Inflammatory macrophage treated with lipopolysaccharide for 1 hour (primary cell): Measurements from ENCODE around the gene NUP107.
"Not testable (repeated sequence)": the region's sequence is repeated elsewhere in the genome, so short reads cannot be mapped to it uniquely, and the experiment has no call there.

ENCODE experiments used
- DNase-seq, 2 donors: peaks; one replicate each; pipeline ENCODE4 v3.0.0-alpha.2; 2020 to 2022

Gene NUP107

GRCh38 chr12:68686595-68687521 is at the start of gene NUP107:
TSS of gene NUP107 (plus strand) at chr12:68686978. CDS start at chr12:68687066, 88 bp downstream.
- peak; percentile 98 to 99 for DNase-seq

GRCh38 chr12:68637439-68637838 is 49.3 kb upstream of the NUP107 start:
- DNase-seq = not testable (repeated sequence)

GRCh38 chr12:68638171-68638570 is 48.6 kb upstream of the NUP107 start:
- DNase-seq = no peak

- DNase-seq = no peak
Measured at GRCh38 chr12:68638721-68639395, 47.9 kb upstream of the NUP107 start.

GRCh38 chr12:68639396-68639767 is 47.4 kb upstream of the NUP107 start:
- no peak for DNase-seq

- no peak for DNase-seq
Measured at GRCh38 chr12:68641138-68641537, 45.6 kb upstream of the NUP107 start.

- no peak for DNase-seq
Measured at GRCh38 chr12:68646484-68646883, 40.3 kb upstream of the NUP107 start.

- DNase-seq = peak in 1 of 2 donors; percentile 37
Measured at GRCh38 chr12:68647507-68647906, 39.3 kb upstream of the NUP107 start.

GRCh38 chr12:68648179-68648578 is 38.6 kb upstream of the NUP107 start:
- no peak for DNase-seq

GRCh38 chr12:68665016-68665569 is 21.7 kb upstream of the NUP107 start:
- DNase-seq = no peak

- no peak for DNase-seq
Measured at GRCh38 chr12:68667291-68667690, 19.5 kb upstream of the NUP107 start.

GRCh38 chr12:68667896-68668295 is 18.9 kb upstream of the NUP107 start:
- DNase-seq = no peak

- no peak for DNase-seq
Measured at GRCh38 chr12:68671179-68671578, 15.6 kb upstream of the NUP107 start.

GRCh38 chr12:68673788-68674187 is 13.0 kb upstream of the NUP107 start:
- no peak for DNase-seq

- no peak for DNase-seq
Measured at GRCh38 chr12:68674376-68674775, 12.4 kb upstream of the NUP107 start.

- DNase-seq = no peak
Measured at GRCh38 chr12:68675101-68675842, 11.5 kb upstream of the NUP107 start.

GRCh38 chr12:68676854-68677253 is 9.9 kb upstream of the NUP107 start:
- not testable (repeated sequence) for DNase-seq

GRCh38 chr12:68686262-68686594 is 550 bp upstream of the NUP107 start:
- DNase-seq = no peak

GRCh38 chr12:68695454-68695853 is 8.7 kb downstream of the NUP107 start:
- DNase-seq = no peak

- DNase-seq = no peak
Measured at GRCh38 chr12:68699486-68699885, 12.7 kb downstream of the NUP107 start.

GRCh38 chr12:68727776-68728175 is 41.0 kb downstream of the NUP107 start:
- no peak for DNase-seq

- DNase-seq = no peak
Measured at GRCh38 chr12:68733661-68734071, 46.9 kb downstream of the NUP107 start.

GRCh38 chr12:68739891-68740290 is 53.1 kb downstream of the NUP107 start:
- no peak for DNase-seq
